A673 (cell line): Measurements from ENCODE around the gene ACSM3.

ENCODE experiments used
- EZH2 ChIP-seq: fragments of 200-600 bp; sonication (generic); IDR thresholded peaks from 2 replicates; pipeline ENCODE4 v1.6.1; 2017; ENCODE audit warnings: borderline replicate concordance, low read depth, mild to moderate bottlenecking, mixed read lengths, antibody characterized with exemption, low read length; ENCODE audit not compliant: poor library complexity, severe bottlenecking
- TF ChIP-seq, protein P1 (sequence below): fragments of 300-800, 200-600 bp; sonication (generic); conservative IDR thresholded peaks from 2 replicates; pipeline ENCODE4 v1.5.1; 2017; ENCODE audit warnings: low read depth, mild to moderate bottlenecking, antibody characterized with exemption, low read length, moderate library complexity, mixed read lengths

DNA sequence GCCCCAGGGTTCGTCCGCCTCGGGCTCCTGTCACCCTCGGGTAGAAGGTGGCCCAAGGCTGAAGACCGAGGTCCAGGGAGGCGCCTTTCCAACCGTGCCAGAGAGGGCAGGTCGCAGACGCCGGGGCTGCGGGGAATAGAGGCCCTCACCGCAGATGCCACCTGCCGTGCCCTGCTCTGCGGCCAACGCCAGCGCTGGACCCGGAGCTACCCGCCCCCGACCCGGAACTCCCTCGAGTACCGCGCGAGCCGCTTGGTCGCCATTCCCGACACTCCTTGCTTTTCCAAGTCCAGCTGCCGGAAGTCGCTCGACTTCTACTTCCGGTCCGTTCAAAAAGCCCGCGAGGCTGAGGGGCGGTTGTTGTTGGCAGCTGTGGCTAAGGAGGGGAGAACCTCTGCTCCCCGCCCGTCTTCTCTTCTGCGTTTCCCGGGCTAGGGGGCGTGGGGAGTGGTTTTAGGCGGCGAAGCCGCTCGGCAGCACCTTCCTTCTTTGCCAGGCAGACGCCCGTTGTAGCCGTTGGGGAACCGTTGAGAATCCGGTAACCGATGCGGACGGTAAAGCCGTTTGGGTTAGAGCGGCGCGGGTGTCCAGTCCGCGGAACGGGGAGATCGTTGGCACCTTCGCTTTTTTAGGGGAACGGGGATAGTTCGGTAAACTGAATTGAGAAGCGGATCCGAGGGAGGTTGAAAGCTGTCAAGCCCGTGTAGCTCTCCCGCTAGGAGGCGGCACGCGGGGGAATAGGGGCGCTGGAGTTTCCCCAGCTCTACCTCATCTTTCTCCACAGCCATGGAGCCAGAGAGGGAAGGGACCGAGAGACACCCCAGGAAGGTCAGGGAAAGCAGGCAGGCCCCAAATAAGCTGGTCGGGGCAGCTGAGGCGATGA is 42.6 kb downstream of the ACSM3 start, which contains the start of the genes ERI2 and REXO5:
- TF ChIP-seq, protein P1, sequence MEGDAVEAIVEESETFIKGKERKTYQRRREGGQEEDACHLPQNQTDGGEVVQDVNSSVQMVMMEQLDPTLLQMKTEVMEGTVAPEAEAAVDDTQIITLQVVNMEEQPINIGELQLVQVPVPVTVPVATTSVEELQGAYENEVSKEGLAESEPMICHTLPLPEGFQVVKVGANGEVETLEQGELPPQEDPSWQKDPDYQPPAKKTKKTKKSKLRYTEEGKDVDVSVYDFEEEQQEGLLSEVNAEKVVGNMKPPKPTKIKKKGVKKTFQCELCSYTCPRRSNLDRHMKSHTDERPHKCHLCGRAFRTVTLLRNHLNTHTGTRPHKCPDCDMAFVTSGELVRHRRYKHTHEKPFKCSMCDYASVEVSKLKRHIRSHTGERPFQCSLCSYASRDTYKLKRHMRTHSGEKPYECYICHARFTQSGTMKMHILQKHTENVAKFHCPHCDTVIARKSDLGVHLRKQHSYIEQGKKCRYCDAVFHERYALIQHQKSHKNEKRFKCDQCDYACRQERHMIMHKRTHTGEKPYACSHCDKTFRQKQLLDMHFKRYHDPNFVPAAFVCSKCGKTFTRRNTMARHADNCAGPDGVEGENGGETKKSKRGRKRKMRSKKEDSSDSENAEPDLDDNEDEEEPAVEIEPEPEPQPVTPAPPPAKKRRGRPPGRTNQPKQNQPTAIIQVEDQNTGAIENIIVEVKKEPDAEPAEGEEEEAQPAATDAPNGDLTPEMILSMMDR, result peak; percentile 59
- TF ChIP-seq EZH2, result no peak
